HCT116 (cell line): ENCODE results near the gene PNKP.

Experiments used
- CBX3 ChIP-seq: IDR thresholded peaks from 2 replicates; pipeline ENCODE4 v1.6.1; 2012; ENCODE audit warnings: low read depth
- EZH2 ChIP-seq: fragments of 200-600 bp; sonication (generic); IDR thresholded peaks from 2 replicates; pipeline ENCODE4 v1.6.1; 2017; ENCODE audit warnings: antibody characterized with exemption, mixed run types
- EZH2phosphoT487 ChIP-seq: fragments of 200-600 bp; IDR thresholded peaks from 2 replicates; pipeline ENCODE4 v1.6.1; 2018; ENCODE audit warnings: antibody characterized with exemption, borderline replicate concordance
- SP1 ChIP-seq: IDR thresholded peaks from 2 replicates; pipeline ENCODE4 v1.6.1; 2012; ENCODE audit warnings: low read depth
- YY1 ChIP-seq: IDR thresholded peaks from 2 replicates; pipeline ENCODE4 v1.6.1; 2011; ENCODE audit warnings: low read length, low read depth, moderate library complexity, mild to moderate bottlenecking; ENCODE audit not compliant: insufficient replicate concordance; ENCODE audit errors: extremely low read depth
- TF ChIP-seq, protein P1 (sequence below): IDR thresholded peaks from 2 replicates; pipeline ENCODE4 v1.6.1; 2012
- TF ChIP-seq, protein P2 (sequence below), 3 experiments: fragments of 200-600 bp in 1 of 3; sonication (generic) in 1 of 3; IDR thresholded peaks in 2 of 3; conservative IDR thresholded peaks in 1 of 3; 2 replicates each; pipeline ENCODE4 v1.5.1; 2012 to 2017; ENCODE audit warnings: low read depth in 2 of 3, low read length in 2 of 3, antibody characterized with exemption in 1 of 3, borderline replicate concordance in 1 of 3, control low read depth in 1 of 3, mild to moderate bottlenecking in 1 of 3, mixed read lengths in 1 of 3, mixed run types in 1 of 3, moderate library complexity in 1 of 3; ENCODE audit not compliant: insufficient read depth in 1 of 3

DNA sequence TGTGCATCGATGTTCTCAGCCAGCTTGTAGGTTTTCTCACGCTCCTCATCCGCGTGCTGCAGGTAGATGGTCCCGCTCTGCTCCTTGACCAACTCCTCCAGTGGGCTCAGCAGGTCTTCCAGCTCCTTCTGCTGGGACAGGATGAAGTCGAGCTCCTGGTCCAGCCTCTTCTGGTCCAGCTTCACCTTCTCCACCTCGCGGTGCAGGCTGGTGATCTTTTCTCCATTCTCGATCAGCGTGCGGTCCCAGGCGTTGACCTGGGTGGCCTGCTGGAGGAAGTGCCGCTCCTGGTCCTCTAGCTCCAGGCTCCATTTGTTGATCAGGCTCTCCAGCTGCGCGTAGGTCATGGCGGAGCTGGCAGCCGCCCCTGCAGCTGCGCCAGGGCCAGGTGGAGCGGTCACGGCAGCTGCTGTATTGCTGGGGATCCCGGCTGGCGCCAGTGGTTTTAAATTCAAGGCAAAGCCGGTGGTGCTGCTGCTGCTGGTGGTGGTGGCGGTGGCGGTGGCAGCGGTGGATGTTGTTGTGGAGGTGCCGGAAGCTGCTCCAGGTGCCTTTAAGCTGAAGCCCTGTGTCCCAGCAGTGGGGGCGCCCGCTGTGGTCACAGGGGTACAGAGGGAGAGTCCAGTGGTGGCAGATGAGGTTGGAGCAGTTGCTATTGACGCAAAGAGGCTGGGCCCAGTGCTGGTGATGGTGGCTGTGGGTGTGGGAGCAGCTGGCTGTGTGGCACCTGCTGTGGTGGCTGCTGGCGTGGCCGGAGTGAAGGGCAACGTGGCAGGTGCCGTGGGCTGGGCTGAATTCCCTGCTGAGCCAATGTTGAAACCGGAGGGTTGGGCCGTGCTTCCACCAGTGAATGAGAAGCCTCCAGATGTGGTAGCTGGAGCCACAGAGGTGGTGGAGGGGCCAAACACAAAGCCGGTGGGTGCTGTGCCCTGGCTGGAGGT lies 41.4 kb upstream of the PNKP start:
- TF ChIP-seq, protein P1, sequence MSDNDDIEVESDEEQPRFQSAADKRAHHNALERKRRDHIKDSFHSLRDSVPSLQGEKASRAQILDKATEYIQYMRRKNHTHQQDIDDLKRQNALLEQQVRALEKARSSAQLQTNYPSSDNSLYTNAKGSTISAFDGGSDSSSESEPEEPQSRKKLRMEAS, result no peak
- TF ChIP-seq SP1 (no peak), CBX3 (no peak), EZH2phosphoT487 (no peak), YY1 (no peak), EZH2 (no peak)
- TF ChIP-seq, protein P2, sequence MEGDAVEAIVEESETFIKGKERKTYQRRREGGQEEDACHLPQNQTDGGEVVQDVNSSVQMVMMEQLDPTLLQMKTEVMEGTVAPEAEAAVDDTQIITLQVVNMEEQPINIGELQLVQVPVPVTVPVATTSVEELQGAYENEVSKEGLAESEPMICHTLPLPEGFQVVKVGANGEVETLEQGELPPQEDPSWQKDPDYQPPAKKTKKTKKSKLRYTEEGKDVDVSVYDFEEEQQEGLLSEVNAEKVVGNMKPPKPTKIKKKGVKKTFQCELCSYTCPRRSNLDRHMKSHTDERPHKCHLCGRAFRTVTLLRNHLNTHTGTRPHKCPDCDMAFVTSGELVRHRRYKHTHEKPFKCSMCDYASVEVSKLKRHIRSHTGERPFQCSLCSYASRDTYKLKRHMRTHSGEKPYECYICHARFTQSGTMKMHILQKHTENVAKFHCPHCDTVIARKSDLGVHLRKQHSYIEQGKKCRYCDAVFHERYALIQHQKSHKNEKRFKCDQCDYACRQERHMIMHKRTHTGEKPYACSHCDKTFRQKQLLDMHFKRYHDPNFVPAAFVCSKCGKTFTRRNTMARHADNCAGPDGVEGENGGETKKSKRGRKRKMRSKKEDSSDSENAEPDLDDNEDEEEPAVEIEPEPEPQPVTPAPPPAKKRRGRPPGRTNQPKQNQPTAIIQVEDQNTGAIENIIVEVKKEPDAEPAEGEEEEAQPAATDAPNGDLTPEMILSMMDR (IDR thresholded peaks at IDR 0.05 in 2 of 3, conservative IDR thresholded peaks at IDR 0.05 in 1 of 3; ENCODE audit: borderline replicate concordance in 1 of 3, insufficient read depth in 1 of 3, low read depth in 2 of 3, low read length in 2 of 3), result no peak
